GM12878 (cell line): ENCODE data around the gene MTRR. TPM values are rescaled to one million over a fixed set of nuclear protein-coding genes. Genes with fewer than 3 reads are reported as not detected.

ENCODE experiments used
- ATAC-seq: fragments of 200-7000 bp; cut with Tn5 transposase; 3 replicates; pipeline ENCODE4 v1.9.1; 2020; ENCODE audit warnings: mild to moderate bottlenecking, moderate library complexity
- BruUV-seq: library from RNA; stranded (reverse); fragments of 400-500 nt; replicated peaks from 2 replicates; lab custom pipeline; 2021; lab: Mats Ljungman, UMichigan
- CTCF ChIA-PET: fragments of 300-600 bp; sonication (Branson Sonifier 250); formaldehyde crosslinking; extraction: SDS; loops from one replicate; lab custom pipeline; 2021; ENCODE audit warnings: inconsistent platforms; lab: Yijun Ruan, JAX
- POLR2A ChIA-PET: fragments of 350-600 bp; formaldehyde crosslinking; extraction: SDS; loops from one replicate; lab custom pipeline; 2021; ENCODE audit warnings: inconsistent platforms; lab: Charles Lee
- RAD21 ChIA-PET: fragments of 300-600 bp; sonication (Branson Sonifier 250); formaldehyde crosslinking; loops from one replicate; lab custom pipeline; 2023; ENCODE audit warnings: antibody characterized with exemption; ENCODE audit not compliant: unreplicated experiment; lab: Charles Lee
- SMC1A ChIA-PET: fragments of 300-600 bp; sonication (Branson Sonifier 250); formaldehyde crosslinking; loops from one replicate; lab custom pipeline; 2023; ENCODE audit not compliant: unreplicated experiment, uncharacterized antibody; lab: Charles Lee
- DNase-seq: peaks from one replicate; pipeline ENCODE4 v3.0.0-alpha.2; 2011; ENCODE audit warnings: low read depth, low spot score
- FAIRE-seq: peaks from 3 replicates; lab custom pipeline; 2011; peaks lifted over from hg19 to GRCh38; lab: Jason Lieb, UNC
- H2AFZ ChIP-seq: 2 replicates; pipeline ENCODE4 v1.6.0; 2011; ENCODE audit warnings: low read depth, low read length, control low read depth; ENCODE audit not compliant: control insufficient read depth
- H3K27ac ChIP-seq: 2 replicates; pipeline ENCODE4 v1.5.1; 2011; ENCODE audit warnings: control low read depth; ENCODE audit not compliant: control insufficient read depth, insufficient read depth
- H3K27me3 ChIP-seq, 2 experiments: replicated peaks in 1 of 2; 2 replicates each; pipeline versions ENCODE4 v1.6.0 to v1.6.1; 2011; ENCODE audit warnings: low read length in 1 of 2; ENCODE audit not compliant: control insufficient read depth in 2 of 2, insufficient read depth in 2 of 2
- H3K36me3 ChIP-seq, 2 experiments: 2 replicates each; pipeline ENCODE4 v1.5.1; 2011; ENCODE audit warnings: low read length in 1 of 2; ENCODE audit not compliant: control insufficient read depth in 2 of 2, insufficient read depth in 2 of 2
- H3K4me1 ChIP-seq: 2 replicates; pipeline ENCODE4 v1.6.1; 2011; ENCODE audit warnings: mild to moderate bottlenecking, low read length, moderate library complexity, mixed read lengths; ENCODE audit not compliant: control insufficient read depth, insufficient read depth
- H3K4me2 ChIP-seq: 2 replicates; pipeline ENCODE4 v1.6.0; 2011; ENCODE audit warnings: control low read depth; ENCODE audit not compliant: control insufficient read depth, insufficient read depth
- H3K4me3 ChIP-seq: fragments of 200-600 bp; sonication (generic); 2 replicates; pipeline ENCODE4 v1.5.1; 2016
- H3K79me2 ChIP-seq: 2 replicates; pipeline ENCODE4 v1.6.0; 2011; ENCODE audit warnings: low read length; ENCODE audit not compliant: control insufficient read depth, insufficient read depth
- H3K9ac ChIP-seq: 2 replicates; pipeline ENCODE4 v1.8.0; 2011; ENCODE audit warnings: low read length, control low read depth, mixed read lengths; ENCODE audit not compliant: control insufficient read depth, insufficient read depth
- H3K9me3 ChIP-seq: replicated peaks from 3 replicates; pipeline ENCODE4 v1.5.1; 2011; ENCODE audit warnings: mild to moderate bottlenecking, low read length; ENCODE audit not compliant: control insufficient read depth, insufficient read depth
- H4K20me1 ChIP-seq: 2 replicates; pipeline ENCODE4 v1.6.0; 2011; ENCODE audit not compliant: control insufficient read depth, insufficient read depth
- CBFB ChIP-seq: IDR thresholded peaks from 2 replicates; pipeline ENCODE4 v1.6.1; 2016; ENCODE audit warnings: antibody characterized with exemption, low read depth
- CREB1 ChIP-seq: IDR thresholded peaks from 2 replicates; pipeline ENCODE4 v1.6.1; 2012; ENCODE audit warnings: low read depth, mild to moderate bottlenecking, inconsistent platforms
- GATAD2B ChIP-seq: fragments of 450-650 bp; conservative IDR thresholded peaks from 2 replicates; pipeline ENCODE4 v1.6.1; 2017; ENCODE audit warnings: low read depth, mild to moderate bottlenecking, moderate library complexity
- NR2F1 ChIP-seq: fragments of 450-650 bp; conservative IDR thresholded peaks from 2 replicates; pipeline ENCODE4 v1.6.1; 2017; ENCODE audit warnings: mild to moderate bottlenecking
- SPI1 ChIP-seq: IDR thresholded peaks from 2 replicates; pipeline ENCODE4 v1.6.1; 2011; ENCODE audit warnings: low read depth, mild to moderate bottlenecking, low read length, moderate library complexity, borderline replicate concordance; ENCODE audit not compliant: insufficient read depth
- ZBTB40 ChIP-seq: fragments of 450-650 bp; IDR thresholded peaks from 2 replicates; pipeline ENCODE4 v1.6.1; 2016; ENCODE audit warnings: mild to moderate bottlenecking, moderate library complexity, borderline replicate concordance
- ZNF207 ChIP-seq: fragments of 450-650 bp; IDR thresholded peaks from 2 replicates; pipeline ENCODE4 v1.6.1; 2014; ENCODE audit warnings: antibody characterized with exemption, mild to moderate bottlenecking, borderline replicate concordance
- ZNF592 ChIP-seq: fragments of 450-650 bp; IDR thresholded peaks from 2 replicates; pipeline ENCODE4 v1.6.1; 2017; ENCODE audit warnings: mild to moderate bottlenecking, moderate library complexity
- WGBS: methylation state at CpG from one replicate; pipeline ENCODE4 v1.1.6; 2016; ENCODE audit warnings: low lambda C conversion rate; ENCODE audit not compliant: insufficient replicate concordance, insufficient coverage; ENCODE audit errors: missing lambda C conversion rate; 5-methylcytosine and 5-hydroxymethylcytosine counted together
- in situ Hi-C: fragments of 300-500 bp; cut with MboI; formaldehyde crosslinking; loops from 9 replicates; pipeline ENCODE4 v1.14.3; 2018; ENCODE audit warnings: mixed read lengths
- intact Hi-C: fragments of 100-400 bp; cut with micrococcal nuclease; formaldehyde crosslinking; loops from one replicate; pipeline ENCODE4 v1.14.2; 2022; ENCODE audit not compliant: unreplicated experiment
- polyA plus RNA-seq, 11 experiments: library from polyadenylated mRNA; depleted of rRNA in 4 of 11; unstranded in 6 of 11; stranded (reverse) in 5 of 11; fragments of >200 nt; fragmentation: Nextera tagmentation in 4 of 11; fragmentation: Illumina TruSeq in 1 of 11; extraction: Ambion mirVana in 4 of 11; extraction: Trizol in 1 of 11; gene quantifications; 1 replicate in 1 of 11; 2 replicates in 10 of 11; pipeline versions ENCODE4 v1.2.1 to v1.2.3, GENCODE V29; 2011 to 2016; ENCODE audit warnings: inconsistent platforms in 2 of 11, missing spikeins in 2 of 11, low read depth in 1 of 11
- total RNA-seq, 4 experiments: library from RNA; depleted of rRNA in 3 of 4; stranded (reverse); fragments of >200 nt in 3 of 4; fragmentation: Illumina TruSeq in 1 of 4; extraction: Trizol in 1 of 4; gene quantifications; 2 replicates each; pipeline versions ENCODE4 v1.2.1 to v1.2.3, GENCODE V29; 2013 to 2021
- TF ChIP-seq, protein P1 (sequence below): fragments of 450-650 bp; IDR thresholded peaks from 2 replicates; pipeline ENCODE4 v1.6.1; 2017; ENCODE audit warnings: mild to moderate bottlenecking, moderate library complexity

MTRR gene
- total and polyA plus RNA-seq, 10 of the 15 experiments (the other 5 are each of a cell fraction or from before 2014, with no cell fraction given), result 13.8 to 76.9 (median 38.0) TPM

GRCh38 chr5:7857361-7857760 lies 11.6 kb upstream of the MTRR start (continued):
- TF ChIP-seq, protein P1, sequence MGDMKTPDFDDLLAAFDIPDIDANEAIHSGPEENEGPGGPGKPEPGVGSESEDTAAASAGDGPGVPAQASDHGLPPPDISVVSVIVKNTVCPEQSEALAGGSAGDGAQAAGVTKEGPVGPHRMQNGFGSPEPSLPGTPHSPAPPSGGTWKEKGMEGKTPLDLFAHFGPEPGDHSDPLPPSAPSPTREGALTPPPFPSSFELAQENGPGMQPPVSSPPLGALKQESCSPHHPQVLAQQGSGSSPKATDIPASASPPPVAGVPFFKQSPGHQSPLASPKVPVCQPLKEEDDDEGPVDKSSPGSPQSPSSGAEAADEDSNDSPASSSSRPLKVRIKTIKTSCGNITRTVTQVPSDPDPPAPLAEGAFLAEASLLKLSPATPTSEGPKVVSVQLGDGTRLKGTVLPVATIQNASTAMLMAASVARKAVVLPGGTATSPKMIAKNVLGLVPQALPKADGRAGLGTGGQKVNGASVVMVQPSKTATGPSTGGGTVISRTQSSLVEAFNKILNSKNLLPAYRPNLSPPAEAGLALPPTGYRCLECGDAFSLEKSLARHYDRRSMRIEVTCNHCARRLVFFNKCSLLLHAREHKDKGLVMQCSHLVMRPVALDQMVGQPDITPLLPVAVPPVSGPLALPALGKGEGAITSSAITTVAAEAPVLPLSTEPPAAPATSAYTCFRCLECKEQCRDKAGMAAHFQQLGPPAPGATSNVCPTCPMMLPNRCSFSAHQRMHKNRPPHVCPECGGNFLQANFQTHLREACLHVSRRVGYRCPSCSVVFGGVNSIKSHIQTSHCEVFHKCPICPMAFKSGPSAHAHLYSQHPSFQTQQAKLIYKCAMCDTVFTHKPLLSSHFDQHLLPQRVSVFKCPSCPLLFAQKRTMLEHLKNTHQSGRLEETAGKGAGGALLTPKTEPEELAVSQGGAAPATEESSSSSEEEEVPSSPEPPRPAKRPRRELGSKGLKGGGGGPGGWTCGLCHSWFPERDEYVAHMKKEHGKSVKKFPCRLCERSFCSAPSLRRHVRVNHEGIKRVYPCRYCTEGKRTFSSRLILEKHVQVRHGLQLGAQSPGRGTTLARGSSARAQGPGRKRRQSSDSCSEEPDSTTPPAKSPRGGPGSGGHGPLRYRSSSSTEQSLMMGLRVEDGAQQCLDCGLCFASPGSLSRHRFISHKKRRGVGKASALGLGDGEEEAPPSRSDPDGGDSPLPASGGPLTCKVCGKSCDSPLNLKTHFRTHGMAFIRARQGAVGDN, result no peak
- TF ChIP-seq ZNF207 (no peak), CBFB (no peak), GATAD2B (no peak)

DNA sequence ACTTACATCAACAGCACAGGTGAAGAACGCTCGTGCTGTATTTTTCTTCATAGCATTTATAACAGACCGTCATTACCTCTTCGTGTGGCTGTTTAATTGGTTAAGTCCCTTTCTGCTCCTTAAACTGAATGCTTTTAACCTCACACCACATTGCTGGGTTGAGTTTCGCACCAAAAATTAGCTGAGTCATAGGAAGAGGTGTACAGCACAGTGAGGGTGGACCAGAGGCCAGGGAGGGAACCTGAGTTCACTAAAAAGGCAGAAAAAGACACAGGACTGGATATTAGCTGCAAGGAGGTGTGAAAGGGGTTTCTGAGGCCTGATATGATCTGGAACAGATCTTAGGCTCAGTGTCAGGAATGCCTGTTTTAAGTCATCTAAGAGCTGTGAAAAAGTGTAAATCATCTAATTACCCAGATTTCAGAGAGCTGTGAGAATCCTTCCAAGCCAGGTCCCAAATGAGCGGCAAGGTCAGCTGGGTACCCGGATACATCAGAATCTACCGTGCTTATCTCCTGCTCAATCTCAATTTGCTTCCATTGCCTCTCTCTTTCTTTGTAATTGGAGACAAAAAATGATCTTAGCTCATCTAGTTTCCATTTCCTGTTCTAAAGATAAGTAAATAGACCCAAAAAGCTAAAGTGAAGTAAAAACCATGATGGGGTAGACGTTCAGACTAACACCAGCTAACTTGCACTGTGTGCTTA lies 10.9 kb upstream of the MTRR start:
- H3K4me3 ChIP-seq, result no peak overlapping the region
- ATAC-seq (no peak; the same call in 2 of the 3 replicates), FAIRE-seq (no peak), DNase-seq (no peak)
- H2AFZ ChIP-seq, result no peak overlapping the region
- ChIA-PET CTCF (interaction anchor here (0.7 to 2.2 kb wide), 3 partner anchors 11 to 598 kb away, joined by 3 to 8 read pairs (median 3); no protein-coding TSS in a partner anchor), POLR2A (no interaction called here), SMC1A (no interaction called here), RAD21 (no interaction called here)
- H3K79me2 ChIP-seq, result no peaks in the 10 kb centered on the region
- H3K36me3 ChIP-seq, result peaks cover 0 to 17% of the 10 kb centered on the region in 2 experiments; a peak in 3 of 4 replicates
- no peaks in the 10 kb centered on the region for H3K27me3 ChIP-seq
- WGBS, result 93% methylated on average over 9 of the region's 9 CpGs
- H4K20me1 ChIP-seq, result no peaks in the 10 kb centered on the region
- in situ Hi-C loops, result no loop called here
- H3K27ac ChIP-seq, result no peak overlapping the region
- H3K9ac ChIP-seq, result no peak overlapping the region
- intact Hi-C loops, result no loop called here
- no peaks in the 10 kb centered on the region for H3K9me3 ChIP-seq
- no TSS peak for BruUV-seq
- H3K4me1 ChIP-seq, result no peaks in the 10 kb centered on the region
- H3K4me2 ChIP-seq, result no peak overlapping the region
- TF ChIP-seq SPI1 (no peak), CREB1 (no peak), ZBTB40 (no peak), NR2F1 (no peak), ZNF592 (no peak)
